Prostate gland (tissue), 2 donors: Measurements from ENCODE around the gene CNGA4.

ENCODE experiments used
- POLR2A ChIP-seq: fragments of 450-650 bp; IDR thresholded peaks from one replicate; pipeline ENCODE4 v1.6.1; 2016; ENCODE audit warnings: antibody characterized with exemption, mild to moderate bottlenecking
- TF ChIP-seq, protein P1 (sequence below), 4 experiments: fragments of 200-600 bp in 2 of 4; fragments of 450-650 bp in 2 of 4; sonication (generic) in 2 of 4; IDR thresholded peaks; 1 replicate in 3 of 4; 2 replicates in 1 of 4; pipeline ENCODE4 v1.5.1; 2016 to 2019; ENCODE audit warnings: antibody characterized with exemption in 4 of 4, mild to moderate bottlenecking in 2 of 4, moderate library complexity in 2 of 4

DNA sequence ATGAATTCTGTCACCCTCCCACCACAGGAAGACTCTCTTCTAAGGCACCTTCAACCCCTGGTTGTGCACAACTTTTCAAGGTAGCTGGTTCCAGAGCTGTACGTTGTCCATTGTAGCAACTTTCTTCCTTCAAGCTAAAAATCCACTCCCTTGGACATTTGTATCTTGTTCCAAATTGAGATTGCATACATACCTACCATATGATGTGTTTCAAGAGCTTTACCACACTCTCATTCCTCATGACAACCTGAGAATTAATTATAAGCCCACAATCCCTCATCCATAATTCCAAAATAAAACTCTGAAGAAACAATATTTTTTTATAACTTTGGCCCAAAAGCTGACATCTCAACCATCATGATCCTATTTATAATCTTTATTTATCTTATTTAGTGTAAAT, 36.8 kb upstream of the CNGA4 start:
- TF ChIP-seq POLR2A, result no peak
- TF ChIP-seq, protein P1, sequence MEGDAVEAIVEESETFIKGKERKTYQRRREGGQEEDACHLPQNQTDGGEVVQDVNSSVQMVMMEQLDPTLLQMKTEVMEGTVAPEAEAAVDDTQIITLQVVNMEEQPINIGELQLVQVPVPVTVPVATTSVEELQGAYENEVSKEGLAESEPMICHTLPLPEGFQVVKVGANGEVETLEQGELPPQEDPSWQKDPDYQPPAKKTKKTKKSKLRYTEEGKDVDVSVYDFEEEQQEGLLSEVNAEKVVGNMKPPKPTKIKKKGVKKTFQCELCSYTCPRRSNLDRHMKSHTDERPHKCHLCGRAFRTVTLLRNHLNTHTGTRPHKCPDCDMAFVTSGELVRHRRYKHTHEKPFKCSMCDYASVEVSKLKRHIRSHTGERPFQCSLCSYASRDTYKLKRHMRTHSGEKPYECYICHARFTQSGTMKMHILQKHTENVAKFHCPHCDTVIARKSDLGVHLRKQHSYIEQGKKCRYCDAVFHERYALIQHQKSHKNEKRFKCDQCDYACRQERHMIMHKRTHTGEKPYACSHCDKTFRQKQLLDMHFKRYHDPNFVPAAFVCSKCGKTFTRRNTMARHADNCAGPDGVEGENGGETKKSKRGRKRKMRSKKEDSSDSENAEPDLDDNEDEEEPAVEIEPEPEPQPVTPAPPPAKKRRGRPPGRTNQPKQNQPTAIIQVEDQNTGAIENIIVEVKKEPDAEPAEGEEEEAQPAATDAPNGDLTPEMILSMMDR (IDR thresholded peaks at IDR 0.05), result no peak
